MM.1S (cell line): ENCODE measurements around the gene WNT2B.

Experiments used
- DNase-seq: peaks from one replicate; pipeline ENCODE4 v3.0.0-alpha.2; 2015
- H2AFZ ChIP-seq: fragments of 300-600 bp; sonication (generic); 2 replicates; pipeline ENCODE4 v1.6.0; 2016; ENCODE audit warnings: antibody characterized with exemption, low read length
- H3F3A ChIP-seq: fragments of 300-600 bp; sonication (generic); 2 replicates; pipeline ENCODE4 v1.6.1; 2016; ENCODE audit warnings: mild to moderate bottlenecking, antibody characterized with exemption, low read length, moderate library complexity, mixed read lengths; ENCODE audit not compliant: insufficient read depth
- H3K27ac ChIP-seq: fragments of 300-600 bp; sonication (generic); 2 replicates; pipeline ENCODE4 v1.5.1; 2016; ENCODE audit warnings: mild to moderate bottlenecking, low read length
- H3K27me3 ChIP-seq: fragments of 300-600 bp; sonication (generic); replicated peaks from 2 replicates; pipeline ENCODE4 v1.6.0; 2016; ENCODE audit warnings: low read length; ENCODE audit not compliant: insufficient read depth
- H3K36me3 ChIP-seq: fragments of 300-600 bp; sonication (generic); replicated peaks from 2 replicates; pipeline ENCODE4 v1.6.1; 2016; ENCODE audit warnings: mild to moderate bottlenecking, low read length, mixed read lengths; ENCODE audit not compliant: insufficient read depth
- H3K4me1 ChIP-seq: fragments of 300-600 bp; sonication (generic); 2 replicates; pipeline ENCODE4 v1.6.1; 2016; ENCODE audit warnings: low read length, mixed read lengths
- H3K4me2 ChIP-seq: fragments of 300-600 bp; sonication (generic); 2 replicates; pipeline ENCODE4 v1.6.0; 2016; ENCODE audit warnings: low read depth, low read length
- H3K4me3 ChIP-seq: fragments of 300-600 bp; sonication (generic); 2 replicates; pipeline ENCODE4 v1.5.1; 2016; ENCODE audit warnings: low read length, mixed read lengths
- H3K79me2 ChIP-seq: fragments of 300-600 bp; sonication (generic); 2 replicates; pipeline ENCODE4 v1.6.1; 2016; ENCODE audit warnings: mixed run types, low read length, mixed read lengths
- H3K9ac ChIP-seq: fragments of 300-600 bp; sonication (generic); 2 replicates; pipeline ENCODE4 v1.6.1; 2016; ENCODE audit warnings: low read length, mixed read lengths
- H3K9me2 ChIP-seq: fragments of 300-600 bp; sonication (generic); replicated peaks from 2 replicates; pipeline ENCODE4 v1.6.1; 2016; ENCODE audit warnings: mild to moderate bottlenecking, low read length, mixed read lengths; ENCODE audit not compliant: insufficient read depth
- H3K9me3 ChIP-seq: fragments of 300-600 bp; sonication (generic); replicated peaks from 2 replicates; pipeline ENCODE4 v1.6.1; 2016; ENCODE audit warnings: mild to moderate bottlenecking, low read length, mixed read lengths; ENCODE audit not compliant: insufficient read depth
- H4K20me1 ChIP-seq: fragments of 300-600 bp; sonication (generic); 2 replicates; pipeline ENCODE4 v1.6.1; 2016; ENCODE audit warnings: mild to moderate bottlenecking, low read length, moderate library complexity, mixed read lengths; ENCODE audit not compliant: insufficient read depth
- EZH2 ChIP-seq: fragments of 300-600 bp; sonication (generic); optimal IDR thresholded peaks from 2 replicates; pipeline ENCODE3; 2017; ENCODE audit warnings: low read depth, mild to moderate bottlenecking, antibody characterized with exemption, low read length, mixed read lengths
- EZH2phosphoT487 ChIP-seq: fragments of 300-600 bp; sonication (generic); IDR thresholded peaks from 2 replicates; pipeline ENCODE4 v1.6.1; 2018; ENCODE audit warnings: antibody characterized with exemption, low read length
- TF ChIP-seq, protein P1 (sequence below): fragments of 300-600 bp; sonication (generic); IDR thresholded peaks from 2 replicates; pipeline ENCODE4 v1.5.1; 2016; ENCODE audit warnings: antibody characterized with exemption, low read length, mixed read lengths

Gene WNT2B

DNA sequence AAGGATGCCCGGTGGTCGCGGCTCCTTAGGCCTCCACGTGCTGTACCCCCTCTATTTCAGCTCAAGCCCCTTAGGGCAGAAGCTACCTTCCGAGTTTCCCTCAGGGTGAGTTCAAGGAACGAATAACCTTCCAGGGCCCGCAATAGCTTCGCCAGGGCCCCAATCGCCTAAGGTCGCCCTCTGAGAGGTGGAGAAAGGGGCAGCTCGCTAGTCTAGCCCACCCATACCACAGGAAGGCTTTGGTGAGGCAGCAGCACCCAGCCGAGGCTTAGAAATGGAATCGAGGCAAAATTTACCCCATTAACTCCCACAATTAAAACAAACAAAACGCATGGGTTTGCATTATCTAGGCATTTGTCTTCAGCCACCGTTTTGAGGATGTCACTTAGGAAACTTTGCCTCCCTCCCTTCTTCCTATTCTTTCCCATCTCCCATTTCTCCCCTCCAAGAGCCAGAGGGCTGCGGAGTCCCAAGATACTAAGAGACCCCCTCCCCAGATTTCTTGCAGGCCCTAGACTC, 954 bp downstream of the WNT2B start:
- DNase-seq, result no peak
- Histone ChIP-seq H3K4me3 (no peak overlapping the region), H3K4me2 (no peak overlapping the region)

DNA sequence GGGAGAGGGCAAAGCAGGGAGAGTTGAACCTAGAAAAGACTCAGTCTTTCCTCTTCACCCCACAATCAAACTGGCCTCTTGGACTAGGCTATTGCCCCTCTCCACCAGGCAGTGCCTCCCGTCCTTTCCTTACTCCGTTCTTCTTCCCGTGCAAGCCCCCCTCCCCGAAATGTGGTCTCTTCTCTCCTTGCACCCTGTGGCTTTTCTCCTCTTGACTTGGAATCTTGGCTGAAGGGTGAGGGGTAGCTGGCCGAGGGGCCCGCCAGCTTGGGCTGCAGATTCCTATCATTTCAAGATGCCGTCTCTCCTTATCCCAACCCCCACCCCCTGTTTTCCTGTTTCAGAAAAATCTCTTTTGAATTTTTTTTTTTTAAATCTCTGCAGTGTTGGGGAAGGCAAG, 1.6 kb downstream of the WNT2B start:
- no peak for TF ChIP-seq EZH2phosphoT487
- no peak for TF ChIP-seq EZH2
- TF ChIP-seq, protein P1, sequence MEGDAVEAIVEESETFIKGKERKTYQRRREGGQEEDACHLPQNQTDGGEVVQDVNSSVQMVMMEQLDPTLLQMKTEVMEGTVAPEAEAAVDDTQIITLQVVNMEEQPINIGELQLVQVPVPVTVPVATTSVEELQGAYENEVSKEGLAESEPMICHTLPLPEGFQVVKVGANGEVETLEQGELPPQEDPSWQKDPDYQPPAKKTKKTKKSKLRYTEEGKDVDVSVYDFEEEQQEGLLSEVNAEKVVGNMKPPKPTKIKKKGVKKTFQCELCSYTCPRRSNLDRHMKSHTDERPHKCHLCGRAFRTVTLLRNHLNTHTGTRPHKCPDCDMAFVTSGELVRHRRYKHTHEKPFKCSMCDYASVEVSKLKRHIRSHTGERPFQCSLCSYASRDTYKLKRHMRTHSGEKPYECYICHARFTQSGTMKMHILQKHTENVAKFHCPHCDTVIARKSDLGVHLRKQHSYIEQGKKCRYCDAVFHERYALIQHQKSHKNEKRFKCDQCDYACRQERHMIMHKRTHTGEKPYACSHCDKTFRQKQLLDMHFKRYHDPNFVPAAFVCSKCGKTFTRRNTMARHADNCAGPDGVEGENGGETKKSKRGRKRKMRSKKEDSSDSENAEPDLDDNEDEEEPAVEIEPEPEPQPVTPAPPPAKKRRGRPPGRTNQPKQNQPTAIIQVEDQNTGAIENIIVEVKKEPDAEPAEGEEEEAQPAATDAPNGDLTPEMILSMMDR, result no peak
- no peak overlapping the region for H2AFZ ChIP-seq
- H3K9me3 ChIP-seq, result no peaks in the 10 kb centered on the region
- H3K4me2 ChIP-seq, result no peak overlapping the region
- no peak overlapping the region for H3K4me3 ChIP-seq
- no peak overlapping the region for H3K27ac ChIP-seq
- H3K79me2 ChIP-seq, result no peaks in the 10 kb centered on the region
- no peaks in the 10 kb centered on the region for H3F3A ChIP-seq
- H3K9ac ChIP-seq, result no peak overlapping the region
- H3K9me2 ChIP-seq, result no peaks in the 10 kb centered on the region
- H3K4me1 ChIP-seq, result no peaks in the 10 kb centered on the region
- DNase-seq, result no peak
- no peaks in the 10 kb centered on the region for H3K27me3 ChIP-seq
- no peaks in the 10 kb centered on the region for H3K36me3 ChIP-seq
- no peaks in the 10 kb centered on the region for H4K20me1 ChIP-seq

More for the DNA sequence above, 954 bp downstream of the WNT2B start:
- H3K27ac ChIP-seq, result no peak overlapping the region
- no peaks in the 10 kb centered on the region for H3F3A ChIP-seq
- no peaks in the 10 kb centered on the region for H3K9me2 ChIP-seq
- H4K20me1 ChIP-seq, result no peaks in the 10 kb centered on the region
- no peaks in the 10 kb centered on the region for H3K79me2 ChIP-seq
- no peak overlapping the region for H2AFZ ChIP-seq
- H3K4me1 ChIP-seq, result no peaks in the 10 kb centered on the region
- H3K36me3 ChIP-seq, result no peaks in the 10 kb centered on the region
- no peak overlapping the region for H3K9ac ChIP-seq
- TF ChIP-seq EZH2 (no peak), EZH2phosphoT487 (no peak)
- TF ChIP-seq, protein P1, result no peak
- H3K27me3 ChIP-seq, result no peaks in the 10 kb centered on the region
- H3K9me3 ChIP-seq, result no peaks in the 10 kb centered on the region

DNA sequence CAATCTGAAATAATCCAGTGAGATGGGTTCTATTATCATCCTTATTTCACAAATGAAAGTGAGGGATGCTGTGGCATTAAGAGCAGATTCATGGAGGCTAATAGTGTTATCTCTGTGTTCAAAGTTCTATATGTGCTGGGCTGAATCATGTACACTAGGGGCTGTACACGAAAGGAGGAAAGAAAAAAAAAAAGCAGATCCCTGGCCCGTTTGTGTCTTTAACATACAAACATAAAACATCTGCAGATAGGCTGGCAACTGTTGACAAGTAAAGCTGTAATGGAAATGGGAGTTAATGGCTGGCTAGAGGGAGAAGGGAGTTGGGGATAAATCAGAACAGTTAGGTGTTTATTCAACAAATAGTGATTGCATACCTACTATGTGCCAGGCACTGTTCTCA, 3.1 kb downstream of the WNT2B start:
- no peaks in the 10 kb centered on the region for H3K4me1 ChIP-seq
- H2AFZ ChIP-seq, result no peak overlapping the region
- TF ChIP-seq EZH2 (no peak), EZH2phosphoT487 (no peak)
- no peaks in the 10 kb centered on the region for H3K27me3 ChIP-seq
- H3K9ac ChIP-seq, result no peak overlapping the region
- H3K27ac ChIP-seq, result no peak overlapping the region
- no peak for DNase-seq
- H3K4me2 ChIP-seq, result no peak overlapping the region
- H3K9me2 ChIP-seq, result no peaks in the 10 kb centered on the region
- no peaks in the 10 kb centered on the region for H3K9me3 ChIP-seq
- H3K36me3 ChIP-seq, result no peaks in the 10 kb centered on the region
- H4K20me1 ChIP-seq, result no peaks in the 10 kb centered on the region
- H3F3A ChIP-seq, result no peaks in the 10 kb centered on the region
- H3K79me2 ChIP-seq, result no peaks in the 10 kb centered on the region
- H3K4me3 ChIP-seq, result no peak overlapping the region

DNA sequence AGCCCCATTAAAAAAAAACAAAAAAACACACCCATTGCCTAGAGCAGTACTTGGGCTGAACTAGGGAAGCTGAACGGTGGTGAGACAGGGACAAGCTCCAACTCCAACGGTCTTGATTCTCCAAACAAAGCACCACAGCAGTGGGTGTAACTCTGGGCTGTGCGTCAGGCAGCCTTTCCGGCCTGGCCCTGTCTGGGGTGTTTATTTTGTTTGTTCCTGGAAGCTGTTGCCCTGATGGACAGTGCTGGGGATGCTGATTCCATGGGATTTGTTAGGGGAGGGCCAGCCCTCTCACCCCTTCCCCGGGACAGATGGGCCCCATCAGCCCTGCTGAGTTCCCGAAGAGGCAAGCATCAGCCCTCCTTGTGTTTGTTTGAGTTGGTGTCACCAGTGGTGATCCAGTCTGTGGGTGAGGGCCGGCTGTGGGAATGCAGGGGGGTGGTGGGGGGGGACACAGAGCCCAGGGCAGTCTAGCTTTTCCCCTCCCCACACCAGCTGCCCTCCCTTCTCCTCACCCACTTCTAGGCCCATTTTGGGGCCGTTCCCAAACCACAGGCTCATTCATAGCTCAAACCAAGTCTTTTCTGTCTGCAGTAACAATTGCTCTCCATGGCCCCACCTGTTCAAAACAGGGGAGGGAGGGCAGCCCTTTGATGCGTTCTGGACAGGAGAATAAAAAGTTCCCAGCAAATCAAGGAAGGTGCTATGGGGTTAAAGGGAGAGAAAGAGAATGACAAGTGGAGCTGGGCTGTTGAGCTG, 4.5 kb downstream of the WNT2B start:
- H3K4me1 ChIP-seq, result no peaks in the 10 kb centered on the region

More for the DNA sequence above, 4.5 kb downstream of the WNT2B start:
- Histone ChIP-seq H3K27me3 (no peaks in the 10 kb centered on the region), H2AFZ (no peak overlapping the region), H3K4me3 (no peak overlapping the region), H3K9ac (no peak overlapping the region), H3K4me2 (no peak overlapping the region), H3F3A (no peaks in the 10 kb centered on the region), H3K27ac (no peak overlapping the region), H3K79me2 (no peaks in the 10 kb centered on the region), H3K9me2 (no peaks in the 10 kb centered on the region), H3K36me3 (no peaks in the 10 kb centered on the region), H4K20me1 (no peaks in the 10 kb centered on the region), H3K9me3 (no peaks in the 10 kb centered on the region)
- no peak for DNase-seq
- TF ChIP-seq, protein P1, result no peak
- TF ChIP-seq EZH2, result no peak
- no peak for TF ChIP-seq EZH2phosphoT487
